VCaP (cell line): ENCODE measurements around the gene LRRC51.

Experiments used
- H3K27ac ChIP-seq: fragments of 450-650 bp; 2 replicates; pipeline ENCODE4 v1.5.1; 2017
- TF ChIP-seq, protein P1 (sequence below): fragments of 450-650 bp; conservative IDR thresholded peaks from 2 replicates; pipeline ENCODE4 v1.5.1; 2017; ENCODE audit warnings: mild to moderate bottlenecking, moderate library complexity

The LRRC51 gene

DNA sequence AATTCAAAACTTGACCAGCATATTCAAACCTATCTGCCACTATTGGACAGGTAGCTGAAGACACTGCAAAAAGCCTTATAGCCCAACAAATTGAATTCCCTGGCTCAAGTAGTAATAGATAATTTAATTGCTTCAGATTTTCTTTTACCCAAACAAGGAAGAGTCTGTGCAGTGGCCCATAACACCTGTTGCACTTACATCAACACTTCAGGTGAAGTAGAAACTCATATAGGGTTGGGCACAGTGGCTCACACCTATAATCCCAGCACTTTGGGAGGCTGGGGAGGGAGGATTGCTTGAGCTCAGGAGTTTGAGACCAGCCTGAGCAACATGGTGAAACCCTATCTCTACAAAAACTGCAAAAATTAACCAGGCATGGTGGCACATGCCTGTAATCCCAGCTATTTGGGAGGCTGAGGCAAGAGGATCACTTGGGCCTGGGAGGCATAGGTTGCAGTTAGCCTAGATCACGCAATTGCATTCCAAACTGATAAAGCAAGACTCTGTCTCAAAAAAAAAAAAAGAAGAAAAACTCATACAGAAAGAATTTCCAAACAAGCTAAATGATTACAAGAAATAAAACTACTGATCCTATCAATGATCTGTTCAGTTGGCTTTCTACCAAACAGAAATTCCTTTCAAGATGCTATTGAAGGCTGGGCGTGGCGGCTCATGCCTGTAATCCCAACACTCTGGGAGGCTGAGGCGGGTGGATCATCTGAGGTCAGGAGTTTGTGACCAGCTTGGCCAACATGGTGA, 64.3 kb downstream of the LRRC51 start:
- TF ChIP-seq, protein P1, sequence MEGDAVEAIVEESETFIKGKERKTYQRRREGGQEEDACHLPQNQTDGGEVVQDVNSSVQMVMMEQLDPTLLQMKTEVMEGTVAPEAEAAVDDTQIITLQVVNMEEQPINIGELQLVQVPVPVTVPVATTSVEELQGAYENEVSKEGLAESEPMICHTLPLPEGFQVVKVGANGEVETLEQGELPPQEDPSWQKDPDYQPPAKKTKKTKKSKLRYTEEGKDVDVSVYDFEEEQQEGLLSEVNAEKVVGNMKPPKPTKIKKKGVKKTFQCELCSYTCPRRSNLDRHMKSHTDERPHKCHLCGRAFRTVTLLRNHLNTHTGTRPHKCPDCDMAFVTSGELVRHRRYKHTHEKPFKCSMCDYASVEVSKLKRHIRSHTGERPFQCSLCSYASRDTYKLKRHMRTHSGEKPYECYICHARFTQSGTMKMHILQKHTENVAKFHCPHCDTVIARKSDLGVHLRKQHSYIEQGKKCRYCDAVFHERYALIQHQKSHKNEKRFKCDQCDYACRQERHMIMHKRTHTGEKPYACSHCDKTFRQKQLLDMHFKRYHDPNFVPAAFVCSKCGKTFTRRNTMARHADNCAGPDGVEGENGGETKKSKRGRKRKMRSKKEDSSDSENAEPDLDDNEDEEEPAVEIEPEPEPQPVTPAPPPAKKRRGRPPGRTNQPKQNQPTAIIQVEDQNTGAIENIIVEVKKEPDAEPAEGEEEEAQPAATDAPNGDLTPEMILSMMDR, result no peak
- no peak overlapping the region for H3K27ac ChIP-seq
